ENCODE results near the gene RAPGEF5.

The RAPGEF5 gene

GRCh38 chr7:22210967-22211366 lies 146.0 kb downstream of the RAPGEF5 start:
- no peak for DNase-seq

DNA sequence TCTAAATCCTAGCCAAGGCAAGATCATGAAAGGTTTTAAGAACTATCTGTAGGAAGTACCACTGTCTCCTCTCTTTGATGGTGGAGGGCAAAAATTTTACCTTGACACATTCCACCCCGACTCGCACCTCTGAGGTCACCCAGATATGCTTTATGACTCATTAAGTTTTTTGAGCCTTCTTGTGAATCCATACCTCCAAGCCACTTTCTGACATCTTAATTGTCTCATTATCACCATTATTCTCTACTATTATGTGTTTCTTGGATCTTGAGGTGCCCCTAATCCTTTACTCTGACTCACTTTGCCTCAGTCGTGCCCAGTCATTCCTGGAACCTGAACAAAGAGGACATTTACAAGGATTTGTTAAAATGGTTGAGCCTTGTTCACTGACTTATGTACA lies 146.6 kb downstream of the RAPGEF5 start:
- no peak for DNase-seq

DNA sequence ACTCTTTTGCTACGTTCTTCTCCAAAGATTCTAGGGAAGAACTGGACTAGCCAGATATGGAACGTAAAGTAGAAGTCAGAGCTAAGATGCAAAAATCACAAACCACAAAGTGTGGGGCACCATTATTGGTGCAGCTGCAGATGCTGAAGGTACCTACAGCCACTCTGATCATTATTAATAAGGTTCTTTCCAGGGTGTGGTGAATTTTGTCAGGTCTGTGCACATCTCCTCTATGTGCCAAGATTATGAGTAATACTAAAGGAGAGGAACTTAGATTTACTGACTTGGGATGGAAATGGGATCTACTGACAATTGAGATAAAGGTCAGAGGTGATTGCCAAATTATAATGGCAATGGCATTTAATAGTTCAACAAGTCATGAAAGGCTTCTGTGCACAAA lies 148.2 kb downstream of the RAPGEF5 start:
- no peak for DNase-seq

GRCh38 chr7:22207724-22208225 lies 149.2 kb downstream of the RAPGEF5 start:
- no peak for DNase-seq

- DNase-seq = no peak
These were observed 151.3 kb downstream of the RAPGEF5 start for GRCh38 chr7:22205631-22206030.

DNA sequence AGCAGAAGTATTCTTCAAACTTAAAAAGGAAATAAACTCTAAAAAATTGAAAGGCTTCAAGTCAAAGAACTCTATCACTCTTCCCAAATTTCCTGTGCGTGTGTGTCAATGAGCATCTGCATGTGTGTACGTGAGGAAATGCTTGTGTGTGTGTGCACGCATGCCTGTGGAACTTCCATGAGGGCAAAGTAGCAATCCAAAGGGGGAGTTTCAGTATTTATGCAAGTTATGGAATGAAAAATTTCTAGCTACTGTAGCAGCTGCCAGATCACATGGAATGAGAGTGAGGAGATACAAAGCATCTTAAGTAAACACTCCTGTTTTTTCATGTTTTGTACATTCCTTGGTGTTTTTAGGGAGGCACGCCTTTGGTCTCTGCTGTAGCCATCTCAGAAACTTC lies 152.6 kb downstream of the RAPGEF5 start:
- DNase-seq = no peak

DNA sequence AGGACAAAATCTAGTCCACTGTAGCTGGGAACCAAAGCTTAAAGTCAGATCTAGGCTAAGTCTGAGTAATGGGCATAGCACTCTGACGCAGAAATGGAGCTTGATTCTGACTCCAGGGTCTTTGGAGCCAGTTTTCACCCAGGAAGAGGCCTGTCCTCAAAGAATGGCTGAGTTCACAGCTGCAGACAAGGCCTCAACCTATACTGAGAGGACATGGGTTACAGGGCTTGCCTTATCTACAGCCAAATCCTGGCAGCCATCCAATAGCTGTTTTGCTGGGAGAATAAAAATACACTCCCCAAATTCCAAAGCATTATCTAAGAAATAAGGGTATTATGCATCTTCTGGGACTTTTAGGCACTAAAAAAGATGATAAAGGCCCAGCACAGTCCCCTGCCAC lies 154.8 kb downstream of the RAPGEF5 start:
- no peak for DNase-seq

DNA sequence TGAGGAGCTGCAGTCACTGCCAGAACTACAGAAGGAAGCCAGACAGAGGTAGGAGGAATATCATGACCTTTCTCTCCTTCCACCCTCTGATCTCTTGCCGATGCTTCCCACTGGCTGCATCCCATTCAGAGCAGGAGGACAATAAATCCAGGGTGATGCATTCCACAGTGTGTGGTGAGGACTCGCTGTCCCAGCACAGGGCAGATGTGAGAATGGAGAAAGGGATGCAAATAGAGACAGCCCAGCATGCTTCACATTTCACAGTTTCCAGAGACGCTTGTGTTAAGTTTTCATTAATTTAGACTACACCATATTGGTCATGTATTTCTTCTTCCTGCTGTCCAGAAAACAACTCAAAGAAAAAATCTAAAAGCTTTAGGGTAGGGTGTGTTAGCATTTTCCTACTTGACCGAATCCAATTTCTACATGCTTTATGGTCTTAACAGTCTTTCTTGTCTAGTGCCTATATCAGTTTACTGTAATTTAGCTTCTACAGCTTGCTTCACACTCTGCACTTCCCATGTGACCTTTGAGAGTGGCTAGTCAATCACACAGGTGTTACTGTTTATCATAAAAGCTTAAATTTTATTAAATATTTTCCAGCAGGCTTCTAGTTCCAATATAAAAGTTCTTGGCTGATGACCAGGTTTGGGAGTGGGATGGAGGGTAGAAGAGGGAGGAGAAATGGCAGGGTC lies 155.6 kb downstream of the RAPGEF5 start:
- DNase-seq = no peak

GRCh38 chr7:22200777-22201176 lies 156.2 kb downstream of the RAPGEF5 start:
- no peak for DNase-seq

DNA sequence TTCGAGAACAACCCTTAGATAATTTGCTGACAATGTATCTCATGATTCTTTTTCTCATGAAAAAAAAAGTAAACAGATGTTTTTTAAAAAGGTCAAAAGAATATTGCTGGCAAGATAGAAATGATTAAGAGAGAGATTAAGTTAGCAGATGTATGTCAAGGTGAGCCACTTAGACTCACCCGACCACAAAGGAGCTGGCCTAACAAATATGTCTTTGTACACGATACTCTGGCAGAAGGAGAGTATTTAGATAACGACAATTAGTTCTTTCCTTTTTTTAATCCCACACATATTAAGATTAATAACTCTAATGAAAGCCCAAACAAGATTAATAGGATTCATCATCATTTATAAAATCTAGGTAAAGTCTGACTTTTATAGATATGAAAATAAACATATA lies 156.7 kb downstream of the RAPGEF5 start:
- DNase-seq = no peak

GRCh38 chr7:22197376-22197775 lies 159.6 kb downstream of the RAPGEF5 start:
- no peak for DNase-seq

GRCh38 chr7:22196429-22196828 lies 160.5 kb downstream of the RAPGEF5 start:
- no peak for DNase-seq

- DNase-seq = no peak
These were observed 161.4 kb downstream of the RAPGEF5 start for GRCh38 chr7:22195397-22196172.

- no peak for DNase-seq
These were observed 162.2 kb downstream of the RAPGEF5 start for GRCh38 chr7:22194658-22195273.

DNA sequence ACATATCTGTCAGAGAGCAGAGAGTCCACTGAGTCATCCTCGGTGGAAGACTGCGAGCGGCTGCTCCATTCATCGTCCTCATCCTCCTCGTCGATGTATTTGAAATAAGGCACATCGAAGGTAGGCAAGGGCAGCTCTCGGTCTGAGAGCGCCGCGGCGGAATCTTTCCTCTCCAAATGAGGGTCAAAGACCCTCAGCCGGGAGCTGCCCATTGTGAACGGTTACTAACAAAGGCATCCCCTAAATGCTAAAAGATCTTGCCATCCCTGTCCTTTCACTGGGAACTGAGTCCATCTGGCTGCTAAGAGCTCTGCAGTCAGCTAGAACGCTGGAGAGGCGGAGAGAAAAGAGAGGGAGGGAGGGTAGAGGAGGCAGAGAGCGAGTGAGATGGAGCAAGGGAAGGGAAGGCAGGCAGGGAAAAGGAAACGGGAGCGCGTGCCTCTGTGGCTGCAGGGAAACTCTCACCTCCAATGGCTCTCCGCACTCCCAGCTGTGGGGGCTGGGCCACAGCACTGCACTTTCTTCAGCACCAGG lies 163.4 kb downstream of the RAPGEF5 start:
- DNase-seq = no peak

DNA sequence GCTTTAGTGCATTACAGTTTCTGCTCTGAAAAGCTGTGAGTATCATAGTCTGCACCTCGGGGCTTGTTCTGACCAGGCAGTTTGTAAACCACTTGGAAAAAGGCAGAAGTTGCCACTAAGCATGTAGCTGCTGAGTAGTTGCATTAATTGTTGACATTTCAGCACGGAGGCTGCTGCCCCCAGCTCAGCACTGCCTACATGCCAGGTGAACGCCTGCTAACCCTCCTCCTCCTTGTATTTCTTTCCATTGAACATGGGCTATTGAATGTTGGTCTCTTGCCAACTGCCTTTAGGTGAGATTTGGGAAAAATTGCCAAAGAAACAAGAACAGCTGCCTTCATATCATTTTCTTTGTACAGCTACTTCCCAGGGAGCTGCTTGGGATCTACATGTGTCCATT lies 164.2 kb downstream of the RAPGEF5 start:
- no peak for DNase-seq

DNA sequence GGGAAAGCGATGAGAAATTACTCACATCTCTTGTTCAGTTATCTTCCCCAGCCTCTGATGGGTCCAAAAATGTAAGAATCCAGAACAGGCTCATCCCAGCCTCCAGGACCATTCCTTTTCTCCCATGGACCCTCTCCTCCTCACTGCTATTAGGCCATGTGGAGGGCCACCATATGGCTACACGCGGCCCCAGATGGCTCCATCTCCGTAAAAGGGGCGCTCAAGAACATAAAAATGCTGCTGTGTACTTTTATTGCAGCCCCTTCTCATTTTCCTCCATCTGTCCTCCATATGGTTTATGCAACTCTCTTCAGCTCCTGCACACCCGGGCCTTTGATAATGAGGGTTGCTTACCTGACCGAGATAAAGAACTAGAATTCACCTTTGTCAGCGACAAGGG lies 166.2 kb downstream of the RAPGEF5 start:
- no peak for DNase-seq

DNA sequence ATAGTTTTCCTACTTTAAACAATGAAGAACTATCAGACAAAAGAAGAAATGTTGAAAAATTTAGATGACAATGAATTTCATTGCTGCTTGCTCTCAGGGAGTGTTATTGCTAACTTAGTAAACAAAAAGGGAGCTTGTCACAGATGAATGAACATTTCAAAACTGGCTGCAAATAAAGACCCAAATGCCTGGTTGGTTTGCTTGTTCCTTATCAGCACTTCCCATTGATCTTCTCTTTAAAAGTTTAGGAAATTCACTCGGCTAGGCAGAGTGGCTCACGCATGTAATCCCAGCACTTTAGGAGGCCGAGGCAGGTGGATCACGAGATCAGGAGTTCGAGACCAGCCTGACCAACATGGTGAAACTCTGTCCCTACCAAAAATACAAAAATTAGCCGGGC lies 167.2 kb downstream of the RAPGEF5 start:
- DNase-seq = no peak

GRCh38 chr7:22189230-22189629 lies 167.7 kb downstream of the RAPGEF5 start:
- no peak for DNase-seq

DNA sequence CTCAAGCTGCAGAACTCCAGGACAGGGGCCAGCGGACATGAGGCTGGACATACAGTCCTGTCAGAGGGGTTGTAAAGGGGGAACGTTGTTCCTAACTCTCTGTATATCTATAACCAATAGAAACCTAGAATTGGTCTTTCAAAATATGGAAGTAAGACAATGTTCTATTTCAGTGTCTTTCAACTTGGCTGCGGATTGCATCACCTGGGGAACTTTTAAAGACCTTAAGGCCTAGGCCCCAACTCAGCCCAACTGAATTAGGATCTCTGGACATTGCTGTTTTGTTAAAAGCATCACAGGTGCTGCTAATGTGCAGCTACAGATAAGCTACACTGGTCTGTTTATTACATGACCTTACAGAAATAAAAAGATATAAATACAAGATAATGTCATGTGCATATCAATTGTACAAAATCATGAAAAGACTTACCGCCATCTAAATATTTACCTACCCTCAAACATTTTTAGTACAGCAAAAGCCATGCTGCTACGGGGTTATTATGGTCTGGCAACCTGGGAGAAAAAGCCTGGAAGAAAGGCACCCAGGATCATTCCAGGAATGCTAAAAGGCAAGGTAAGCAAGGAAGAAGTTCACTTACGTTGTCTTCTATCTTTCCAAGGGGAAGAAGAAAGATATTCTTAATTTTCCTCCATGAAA lies 169.1 kb downstream of the RAPGEF5 start:
- no peak for DNase-seq

- no peak for DNase-seq
These were observed 171.4 kb downstream of the RAPGEF5 start for GRCh38 chr7:22185559-22185958.

- DNase-seq = no peak
These were observed 172.3 kb downstream of the RAPGEF5 start for GRCh38 chr7:22184549-22185199.
